NCI-H2227 (cell line): Measurements from ENCODE around the gene ADAM12.
"Not testable (repeated sequence)": the region's sequence is repeated elsewhere in the genome, so short reads cannot be mapped to it uniquely, and the experiment has no call there.

Source experiments
- DNase-seq: peaks from one replicate; lab custom pipeline; 2025; ENCODE audit not compliant: unreplicated experiment; lab: John Stamatoyannopoulos, UW

ADAM12 gene

DNA sequence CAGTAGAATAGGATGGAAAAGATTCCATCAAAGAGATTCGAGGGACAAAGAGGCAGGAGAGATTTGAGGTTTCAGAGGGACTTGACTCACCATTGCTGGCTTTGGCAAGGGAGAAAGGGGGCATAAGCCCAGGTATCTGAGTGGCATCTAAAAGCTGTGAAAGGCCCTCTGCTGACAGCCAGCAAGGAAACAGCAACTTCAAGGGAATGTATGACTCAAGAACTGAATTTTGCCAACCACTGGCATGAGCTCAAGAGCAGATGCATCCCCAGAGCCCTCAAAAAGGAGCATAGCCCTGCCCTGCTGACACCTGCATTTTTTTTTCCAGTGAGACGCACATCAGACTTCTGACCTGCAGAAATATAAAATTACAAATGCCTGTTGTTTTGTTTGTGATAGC, 19.6 kb upstream of the ADAM12 start:
- no peak for DNase-seq

DNA sequence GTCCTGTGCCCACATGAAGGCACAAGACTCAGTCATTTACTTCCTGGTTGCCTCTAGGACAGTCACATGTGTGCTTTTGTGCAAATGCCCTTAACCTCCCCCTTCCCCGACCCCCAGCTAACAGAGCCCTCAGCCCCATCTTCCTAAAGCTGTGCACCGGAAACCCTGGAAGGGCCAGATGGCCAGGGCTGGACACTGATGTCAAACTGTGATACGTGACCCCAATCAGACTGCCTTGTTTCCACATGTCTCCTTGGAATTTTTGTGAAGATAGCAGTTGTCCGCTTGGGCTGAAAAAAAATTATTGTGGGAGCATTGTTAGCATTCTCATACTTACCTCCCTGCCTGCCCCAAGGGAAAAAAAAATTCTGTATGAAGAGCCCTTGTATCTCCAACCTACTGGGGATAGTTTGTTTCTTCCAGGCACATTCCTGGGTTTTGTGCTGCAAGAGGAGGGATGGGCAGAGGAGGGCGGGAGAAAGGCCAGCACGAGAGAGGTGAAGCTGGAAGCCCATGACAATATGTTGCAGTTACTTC, 17.0 kb upstream of the ADAM12 start:
- no peak for DNase-seq

DNA sequence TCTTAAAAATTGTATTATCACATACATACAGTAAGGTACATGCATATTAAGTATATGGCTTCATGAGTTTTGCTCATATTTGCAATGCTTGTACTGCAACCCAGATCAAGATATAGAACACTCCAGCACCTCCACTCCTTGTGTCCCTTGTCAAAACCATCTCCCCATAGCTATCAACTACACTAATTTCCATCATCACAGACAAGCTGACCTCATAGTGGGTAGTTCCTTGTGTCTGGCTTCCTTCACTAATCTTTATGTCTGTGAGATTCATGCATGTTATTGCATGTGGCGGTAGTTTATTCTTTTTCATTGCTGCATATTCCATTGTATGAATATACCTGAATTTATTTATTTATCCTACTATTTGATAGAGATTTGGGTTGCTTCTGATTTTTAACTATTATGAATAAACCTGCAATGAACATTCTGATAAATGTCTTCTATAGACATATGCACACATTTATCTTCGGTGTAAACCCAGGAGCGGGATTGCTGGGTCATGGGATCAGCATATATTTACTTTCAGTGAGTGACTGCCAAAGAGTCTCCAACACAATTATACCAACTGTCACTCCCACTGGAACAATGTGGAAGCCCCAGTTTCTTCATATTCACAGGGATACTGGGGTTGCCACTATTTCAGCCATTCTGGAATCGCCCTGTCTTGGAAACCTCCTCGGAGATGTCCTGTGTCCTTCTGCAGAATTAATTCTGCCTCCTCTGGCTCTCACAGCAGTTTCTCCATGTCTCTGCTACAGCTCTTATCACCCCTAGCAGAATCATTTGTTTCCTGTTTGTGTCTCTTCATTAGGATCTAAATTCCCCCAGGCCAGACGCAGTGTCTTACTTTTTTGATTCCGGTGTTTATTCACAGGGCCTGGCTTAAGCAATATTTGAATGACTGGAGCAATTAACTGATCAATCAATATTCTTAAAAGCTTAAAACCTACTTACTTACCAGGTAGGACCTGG, 14.7 kb upstream of the ADAM12 start:
- no peak for DNase-seq

DNA sequence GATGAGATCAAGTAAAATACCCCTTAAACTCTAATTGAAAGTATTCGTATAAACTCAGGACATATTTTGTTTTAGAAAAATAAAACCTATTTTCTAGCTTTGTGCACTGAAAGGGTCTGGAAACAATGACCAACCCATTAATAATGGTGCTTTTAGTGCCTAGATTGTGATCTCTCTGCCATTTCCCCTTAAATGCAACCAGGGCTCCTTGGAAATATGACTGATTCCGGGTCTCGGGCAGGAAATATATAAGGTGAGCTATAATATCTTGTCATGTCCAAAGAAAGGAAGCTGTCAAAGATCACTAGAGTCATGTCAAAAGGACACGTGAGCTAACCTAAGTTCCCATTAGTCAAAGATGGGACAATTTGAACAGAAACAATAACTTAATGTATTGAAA, 12.4 kb upstream of the ADAM12 start:
- no peak for DNase-seq

DNA sequence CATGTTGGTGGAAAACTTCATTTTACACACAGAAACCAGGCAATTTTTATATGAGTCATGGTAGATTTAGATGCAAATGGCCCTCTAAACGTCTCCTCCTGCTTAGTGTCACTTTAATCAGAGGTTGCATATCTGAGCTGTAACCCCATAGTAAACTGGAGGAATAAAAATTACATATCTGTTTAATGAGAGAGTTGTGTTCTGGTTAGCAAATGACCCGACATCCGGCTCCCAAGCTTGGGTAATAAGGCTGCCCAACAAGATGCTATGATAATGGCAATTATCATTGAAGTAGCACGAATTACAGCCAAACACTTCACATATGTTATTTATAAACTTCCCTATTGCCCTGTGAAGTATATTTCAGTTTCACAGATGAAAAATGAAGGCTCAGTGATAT, 10.6 kb upstream of the ADAM12 start:
- no peak for DNase-seq

DNA sequence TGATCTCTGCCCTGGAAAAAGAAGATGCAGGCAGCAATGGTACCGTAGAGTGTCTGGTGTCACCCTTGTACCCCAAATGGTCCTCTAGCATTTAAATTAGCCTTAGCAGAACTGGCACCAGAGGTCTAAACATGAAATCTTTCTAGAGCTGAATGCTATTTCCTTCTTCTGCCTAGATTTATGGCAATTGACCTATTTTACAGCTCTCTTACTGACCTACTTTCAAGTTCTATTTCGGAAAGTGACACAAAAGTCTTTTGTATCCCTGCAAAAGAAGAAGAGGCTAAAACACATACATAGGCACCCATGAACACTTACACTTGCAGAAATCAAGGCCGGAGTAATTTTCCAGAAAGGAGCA, 10.1 kb upstream of the ADAM12 start:
- DNase-seq, result no peak

DNA sequence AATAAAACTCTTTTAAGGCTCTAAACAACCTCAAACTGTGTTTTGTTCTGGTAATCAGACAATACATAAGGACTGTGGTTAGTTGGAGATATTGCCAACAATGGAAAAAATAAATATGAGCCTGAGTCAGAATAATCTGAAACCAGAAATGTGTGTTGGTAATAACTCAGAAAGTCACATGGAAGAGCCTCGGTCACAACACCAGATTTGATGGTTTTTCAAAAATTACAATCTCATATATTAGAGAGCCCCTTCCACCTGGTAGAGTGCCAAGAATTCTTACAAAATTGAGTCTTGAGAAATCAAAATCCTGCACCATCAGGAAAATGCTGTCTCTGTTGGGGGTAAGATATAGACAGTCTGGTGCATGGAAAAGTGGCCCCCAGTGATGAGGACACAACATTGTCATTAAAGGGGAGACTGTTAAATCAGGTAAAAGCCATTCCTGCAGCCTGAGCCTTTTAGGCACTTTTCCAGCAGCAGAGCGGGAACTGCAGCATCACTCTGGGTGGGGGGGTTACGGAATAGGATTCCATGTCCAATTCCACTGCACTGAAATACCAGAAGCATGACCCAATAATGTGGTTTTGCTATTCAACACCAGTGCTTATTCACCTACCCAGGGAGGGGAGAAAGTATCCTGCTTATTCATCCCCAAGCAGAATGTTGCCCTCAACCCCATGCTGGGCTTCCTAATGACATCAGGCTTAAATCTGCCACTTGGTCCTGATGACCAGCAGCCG, 9.5 kb upstream of the ADAM12 start:
- no peak for DNase-seq

DNA sequence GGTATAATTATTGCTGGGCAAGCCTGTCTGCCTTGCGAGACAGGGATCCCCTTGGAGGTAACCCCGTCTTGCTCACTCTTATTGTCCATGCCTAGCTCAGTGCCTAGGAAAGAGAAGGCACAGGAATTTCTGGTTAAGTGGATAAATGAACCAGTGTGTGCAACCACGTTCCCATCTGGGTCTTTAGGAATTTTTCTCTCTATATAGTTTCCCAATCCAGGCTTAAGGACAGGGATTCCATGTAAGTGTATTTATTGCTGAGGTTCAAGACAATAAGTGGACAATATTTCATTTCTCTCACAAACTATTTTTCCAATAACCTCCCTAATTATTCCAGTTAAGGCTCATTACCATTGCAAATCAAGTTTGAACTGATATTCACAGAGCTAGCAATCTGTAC, 8.9 kb upstream of the ADAM12 start:
- DNase-seq, result no peak

DNA sequence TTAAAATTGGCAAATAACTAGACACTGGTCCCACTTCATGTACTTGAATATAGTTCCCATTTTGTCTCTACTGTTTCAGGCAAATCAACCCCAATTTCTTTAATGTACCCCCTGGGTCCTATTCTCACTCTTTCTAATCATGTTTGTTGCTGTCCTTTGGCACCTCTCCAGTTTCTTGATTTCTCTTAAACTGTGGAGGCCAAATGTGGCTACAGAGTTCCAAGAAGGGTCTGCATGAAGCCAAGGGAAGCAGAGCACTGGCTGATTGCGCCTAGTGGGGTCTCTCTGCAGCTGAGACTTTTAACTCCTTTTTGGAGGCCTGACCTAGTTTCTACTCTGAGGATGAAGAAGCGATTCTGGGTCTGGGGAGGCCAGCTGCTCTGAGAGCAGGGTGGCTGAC, 6.7 kb upstream of the ADAM12 start:
- no peak for DNase-seq

GRCh38 chr10:126393076-126393475, 4.8 kb upstream of the ADAM12 start:
- no peak for DNase-seq

DNA sequence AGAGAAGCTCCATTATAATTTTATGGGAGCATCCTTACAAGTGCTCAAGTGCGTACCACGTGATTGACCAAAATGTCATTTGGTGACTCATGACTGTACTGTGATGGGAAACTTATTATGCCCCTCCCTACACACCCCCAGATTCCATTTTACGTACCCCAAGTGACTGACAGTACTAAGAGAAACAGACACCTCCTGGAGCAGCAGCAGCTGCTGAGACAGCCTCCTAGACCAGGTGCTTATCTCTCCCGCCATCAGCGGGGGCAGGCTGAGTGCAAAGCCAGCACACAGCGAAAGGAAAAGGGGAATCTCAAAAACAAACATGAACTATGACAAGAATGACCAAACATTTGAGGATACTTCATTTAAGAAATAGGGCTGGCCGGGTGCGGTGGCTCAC, 4.2 kb upstream of the ADAM12 start:
- no peak for DNase-seq

DNA sequence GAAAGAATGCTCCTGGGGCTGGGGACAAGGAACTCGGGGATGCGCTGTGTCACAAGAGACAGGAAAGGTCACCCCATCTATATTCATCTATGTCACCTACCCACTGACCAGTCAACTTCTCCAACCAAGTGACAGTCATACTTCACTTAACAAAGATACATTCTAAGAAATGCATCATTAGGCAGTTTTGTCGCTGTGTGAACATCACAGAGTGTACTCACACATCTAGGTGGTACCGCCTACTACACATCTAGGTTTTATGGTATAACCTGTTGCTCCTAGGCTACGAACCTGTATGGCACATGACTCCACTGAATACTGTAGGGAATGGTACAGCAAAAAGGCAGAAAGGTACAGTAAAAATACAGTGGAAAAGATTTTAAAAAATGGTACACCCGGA, 3.8 kb upstream of the ADAM12 start:
- no peak for DNase-seq

GRCh38 chr10:126391192-126391885, 3.1 kb upstream of the ADAM12 start:
- no peak for DNase-seq

DNA sequence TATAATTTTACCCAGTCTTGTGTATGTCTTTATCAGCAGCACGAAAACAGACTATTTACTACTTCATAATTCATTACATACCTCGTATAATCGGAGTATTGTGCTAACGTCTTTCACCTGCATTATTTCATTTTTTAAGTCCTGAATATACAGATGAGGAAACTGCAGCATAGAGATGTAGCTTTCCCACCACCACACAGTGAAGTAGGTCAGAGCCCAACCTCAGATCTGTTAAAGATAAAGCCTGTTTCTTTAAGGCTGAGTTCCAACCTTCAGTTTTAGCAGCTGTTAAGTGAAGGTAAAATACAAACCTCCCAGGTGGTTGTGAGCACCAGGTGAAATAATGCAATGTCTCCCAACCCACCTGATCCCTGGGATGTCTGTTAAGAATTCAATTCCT, 2.0 kb upstream of the ADAM12 start:
- no peak for DNase-seq

DNA sequence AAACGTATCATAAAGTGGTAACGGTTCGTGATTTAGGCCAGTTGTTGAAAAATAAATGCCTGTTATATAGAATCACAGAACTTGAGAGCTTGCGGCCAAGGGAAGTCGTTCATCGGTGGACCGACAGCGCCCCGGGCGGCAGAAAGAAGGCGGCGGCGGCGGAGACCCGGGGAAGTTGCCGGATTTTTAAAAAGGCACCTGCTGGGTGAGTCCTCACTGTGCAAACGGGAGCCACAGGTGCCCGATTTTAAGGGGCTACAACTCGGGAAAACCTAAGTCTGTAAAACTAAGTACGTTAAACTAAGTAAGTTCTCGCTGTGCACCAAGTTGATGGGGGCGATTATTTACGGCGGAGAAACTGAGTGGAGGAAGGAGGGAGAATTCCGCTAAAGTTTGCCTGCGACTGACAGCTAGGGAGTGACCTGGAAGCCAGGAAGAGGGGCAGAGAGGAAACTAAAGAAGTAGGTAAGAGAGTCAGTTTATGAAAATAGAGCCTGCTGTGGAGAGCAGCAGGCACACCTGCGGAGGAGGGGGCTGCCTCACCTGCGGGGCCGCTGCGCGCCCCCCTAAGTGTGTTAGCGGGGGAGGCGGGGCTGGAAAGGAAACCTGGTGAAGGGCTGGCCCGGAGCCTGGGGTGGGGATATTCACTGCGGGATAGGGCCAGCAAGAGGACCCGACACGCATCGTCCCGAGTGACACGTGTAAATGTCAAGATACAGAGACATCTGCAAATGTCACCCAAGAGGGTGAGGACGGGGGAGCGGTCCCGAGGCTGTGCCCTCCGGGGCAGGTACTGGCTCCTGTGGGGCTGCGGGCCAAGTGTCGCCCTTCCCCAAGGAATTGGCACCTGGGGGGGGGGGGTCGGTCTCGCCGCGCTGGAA, 996 bp downstream of the ADAM12 start:
- no peak for DNase-seq

DNA sequence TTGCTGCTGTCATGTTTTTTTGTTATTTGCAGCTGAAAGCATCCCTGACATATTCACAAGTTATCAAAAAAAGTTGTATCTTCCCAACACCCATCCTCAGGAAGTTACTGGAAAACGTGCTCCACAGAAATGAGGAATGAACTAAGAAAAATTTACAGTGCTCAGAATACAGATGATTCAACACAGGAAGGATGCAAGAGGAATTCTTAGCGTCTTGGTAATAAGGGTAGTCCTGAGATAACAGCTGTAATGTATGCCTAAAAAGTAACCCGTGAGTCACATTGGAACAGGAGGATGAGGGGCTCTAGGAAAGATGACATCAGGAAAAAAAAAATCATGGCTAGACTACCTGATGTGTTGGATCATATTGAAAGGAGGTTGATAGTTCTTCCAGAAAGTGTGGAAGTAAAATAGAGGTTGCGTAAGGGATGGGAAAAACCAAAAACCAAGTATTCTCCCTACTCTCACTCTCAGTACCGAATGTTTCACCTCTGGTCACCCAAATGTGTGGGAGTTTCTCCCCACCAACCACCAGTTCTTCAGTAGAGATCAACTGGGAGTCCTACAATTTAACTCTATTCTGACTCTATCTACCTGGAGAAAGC, 3.9 kb downstream of the ADAM12 start:
- DNase-seq, result no peak

DNA sequence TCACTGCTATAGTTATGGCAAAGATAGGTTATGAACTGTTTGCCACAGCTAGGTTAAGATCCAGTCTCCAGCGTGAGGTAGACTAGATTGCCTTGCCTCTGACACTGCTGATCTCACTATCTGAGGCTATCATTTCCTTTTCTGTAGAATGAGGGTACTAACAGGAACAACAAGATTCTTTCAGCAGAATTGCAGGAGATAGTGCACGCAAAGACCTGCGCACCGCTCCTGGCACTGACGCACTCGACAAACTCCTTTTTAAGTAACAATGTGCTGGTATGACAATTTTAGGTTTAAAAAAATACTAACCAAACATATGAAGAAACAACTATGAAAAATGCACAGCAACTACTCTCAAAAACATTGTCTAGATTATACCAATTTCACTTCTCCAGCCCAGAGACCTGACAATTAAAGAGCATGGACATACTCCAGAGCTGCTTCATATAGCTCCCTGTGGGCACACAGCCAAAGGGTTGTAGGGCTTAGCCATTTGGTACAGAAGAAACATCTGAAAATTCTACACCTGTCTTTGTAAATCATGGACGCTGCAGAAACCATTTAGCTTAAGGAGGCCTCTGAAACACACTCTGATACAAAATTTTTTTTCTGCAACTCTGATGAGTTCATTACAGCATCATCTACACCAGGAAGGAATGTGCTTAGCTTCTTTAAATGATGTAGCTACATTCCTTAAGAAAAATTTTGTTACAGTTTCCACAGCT, 7.8 kb downstream of the ADAM12 start:
- DNase-seq, result no peak

DNA sequence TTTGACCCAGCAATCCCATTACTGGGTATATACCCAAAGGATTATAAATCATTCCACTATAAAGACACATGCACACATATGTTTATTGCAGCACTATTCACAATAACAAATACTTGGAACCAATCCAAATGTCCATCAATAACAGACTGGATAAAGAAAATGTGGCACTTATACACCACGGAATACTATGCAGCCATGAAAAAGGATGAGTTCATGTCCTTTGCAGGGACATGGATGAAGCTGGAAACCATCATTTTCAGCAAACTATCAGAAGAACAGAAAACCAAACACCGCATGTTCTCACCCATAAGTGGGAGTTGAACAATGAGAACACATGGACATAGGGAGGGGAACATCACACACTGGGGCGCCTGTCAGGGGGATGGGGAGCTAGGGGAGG, 9.1 kb downstream of the ADAM12 start:
- not testable (repeated sequence) for DNase-seq

- DNase-seq, result no peak
Observed at GRCh38 chr10:126376956-126377355, 11.3 kb downstream of the ADAM12 start.
